ENCODE data around the gene SLC4A1. TPM values are rescaled to one million over a fixed set of nuclear protein-coding genes. Genes with fewer than 3 reads are reported as not detected.
A peak's percentile ranks its signal among the peaks of the same experiment; 100 is the strongest.
"Not testable (repeated sequence)": the region's sequence is repeated elsewhere in the genome, so short reads cannot be mapped to it uniquely, and the experiment has no call there.

SLC4A1 gene
- total RNA-seq, 1 donor from 2014 or later: 0.37 TPM

- DNase-seq (ENCODE audit: low spot score): no peak
These were observed 9.8 kb downstream of the SLC4A1 start for GRCh38 chr17:44257815-44258760.

- no peak for DNase-seq (ENCODE audit: low spot score)
These were observed 11.3 kb downstream of the SLC4A1 start for GRCh38 chr17:44256671-44257070.

GRCh38 chr17:44255915-44256314 lies 12.0 kb downstream of the SLC4A1 start:
- no peak for DNase-seq (ENCODE audit: low spot score)

GRCh38 chr17:44254361-44255095 lies 13.4 kb downstream of the SLC4A1 start:
- DNase-seq (ENCODE audit: low spot score): no peak

GRCh38 chr17:44253006-44253405 lies 14.9 kb downstream of the SLC4A1 start:
- DNase-seq (ENCODE audit: low spot score): no peak

- no peak for DNase-seq (ENCODE audit: low spot score)
These were observed 16.9 kb downstream of the SLC4A1 start for GRCh38 chr17:44251062-44251461.

- DNase-seq (ENCODE audit: low spot score): no peak
These were observed 18.3 kb downstream of the SLC4A1 start for GRCh38 chr17:44249501-44250246.

- no peak for DNase-seq (ENCODE audit: low spot score)
These were observed 19.8 kb downstream of the SLC4A1 start for GRCh38 chr17:44247876-44248736.

- DNase-seq (ENCODE audit: low spot score): no peak
These were observed 20.5 kb downstream of the SLC4A1 start for GRCh38 chr17:44247440-44247841.

GRCh38 chr17:44241106-44241624 lies 26.8 kb downstream of the SLC4A1 start:
- DNase-seq (ENCODE audit: low spot score): no peak

- not testable (repeated sequence) for DNase-seq (ENCODE audit: low spot score)
These were observed 30.0 kb downstream of the SLC4A1 start for GRCh38 chr17:44237886-44238285.

GRCh38 chr17:44236444-44236991 lies 31.4 kb downstream of the SLC4A1 start:
- DNase-seq (ENCODE audit: low spot score): no peak

GRCh38 chr17:44235583-44235936 lies 32.4 kb downstream of the SLC4A1 start:
- DNase-seq (ENCODE audit: low spot score): no peak

- DNase-seq (ENCODE audit: low spot score): no peak
These were observed 34.4 kb downstream of the SLC4A1 start for GRCh38 chr17:44233582-44233981.

- no peak for DNase-seq (ENCODE audit: low spot score)
These were observed 35.9 kb downstream of the SLC4A1 start for GRCh38 chr17:44232061-44232460.

- no peak for DNase-seq (ENCODE audit: low spot score)
These were observed 37.8 kb downstream of the SLC4A1 start for GRCh38 chr17:44230140-44230539.

GRCh38 chr17:44229090-44229489 lies 38.8 kb downstream of the SLC4A1 start:
- DNase-seq (ENCODE audit: low spot score): no peak

GRCh38 chr17:44223541-44224071 lies 44.3 kb downstream of the SLC4A1 start:
- DNase-seq (ENCODE audit: low spot score): peak; percentile 89

GRCh38 chr17:44222112-44222869 lies 45.6 kb downstream of the SLC4A1 start:
- peak; percentile 76 for DNase-seq (ENCODE audit: low spot score)

- DNase-seq (ENCODE audit: low spot score): no peak
These were observed 46.1 kb downstream of the SLC4A1 start for GRCh38 chr17:44221862-44222111.
